Upper lobe of left lung (tissue), 4 donors: Measurements from ENCODE around the gene TMEM217.

Experiments
- CTCF ChIP-seq, 6 experiments: fragments of 450-650 bp in 4 of 6; fragments of 200-600 bp in 2 of 6; sonication (generic) in 2 of 6; IDR thresholded peaks; one replicate each; pipeline ENCODE4 v1.5.1; 2016 to 2019; ENCODE audit warnings: antibody characterized with exemption in 6 of 6
- EP300 ChIP-seq, 4 donors: sonication (generic); formaldehyde crosslinking; IDR thresholded peaks; one replicate each; pipeline ENCODE4 v1.5.1; 2017; ENCODE audit warnings: antibody characterized with exemption in 4 of 4, control low read depth in 2 of 4
- POLR2A ChIP-seq, 4 donors: fragments of 450-650 bp; IDR thresholded peaks; one replicate each; pipeline ENCODE4 v1.5.1; 2016 to 2017; ENCODE audit warnings: antibody characterized with exemption in 4 of 4, mild to moderate bottlenecking in 2 of 4
- POLR2AphosphoS5 ChIP-seq, 2 donors: sonication (generic); formaldehyde crosslinking; IDR thresholded peaks; one replicate each; pipeline ENCODE4 v1.5.1; 2017; ENCODE audit warnings: antibody characterized with exemption in 2 of 2

DNA sequence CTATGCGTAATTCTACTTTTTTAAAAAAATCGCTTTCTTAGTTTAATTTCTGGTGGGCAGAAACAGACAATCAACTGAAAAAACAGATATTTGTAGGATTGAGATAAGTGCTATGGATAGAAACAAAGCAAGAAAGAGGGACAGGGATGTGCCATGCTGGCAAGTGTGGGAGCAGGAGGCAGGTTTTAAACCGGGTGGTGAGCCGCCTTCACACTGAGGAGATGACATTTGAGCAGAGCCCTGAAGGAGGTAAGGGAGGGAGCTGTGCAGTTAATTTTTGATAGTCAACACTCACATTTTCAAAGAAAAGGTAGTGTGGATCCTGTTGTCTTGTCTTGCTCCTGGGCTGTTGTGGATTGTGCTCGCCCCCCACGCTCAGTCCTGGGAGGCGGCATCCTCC, 46.8 kb upstream of the TMEM217 start:
- TF ChIP-seq POLR2AphosphoS5 (IDR thresholded peaks at IDR 0.05), result no peak
- no peak for TF ChIP-seq CTCF (IDR thresholded peaks at IDR 0.05)
- TF ChIP-seq POLR2A (IDR thresholded peaks at IDR 0.05), result no peak
- no peak for TF ChIP-seq EP300 (IDR thresholded peaks at IDR 0.05)
